ENCODE results near the gene NISCH.

The NISCH gene

DNA sequence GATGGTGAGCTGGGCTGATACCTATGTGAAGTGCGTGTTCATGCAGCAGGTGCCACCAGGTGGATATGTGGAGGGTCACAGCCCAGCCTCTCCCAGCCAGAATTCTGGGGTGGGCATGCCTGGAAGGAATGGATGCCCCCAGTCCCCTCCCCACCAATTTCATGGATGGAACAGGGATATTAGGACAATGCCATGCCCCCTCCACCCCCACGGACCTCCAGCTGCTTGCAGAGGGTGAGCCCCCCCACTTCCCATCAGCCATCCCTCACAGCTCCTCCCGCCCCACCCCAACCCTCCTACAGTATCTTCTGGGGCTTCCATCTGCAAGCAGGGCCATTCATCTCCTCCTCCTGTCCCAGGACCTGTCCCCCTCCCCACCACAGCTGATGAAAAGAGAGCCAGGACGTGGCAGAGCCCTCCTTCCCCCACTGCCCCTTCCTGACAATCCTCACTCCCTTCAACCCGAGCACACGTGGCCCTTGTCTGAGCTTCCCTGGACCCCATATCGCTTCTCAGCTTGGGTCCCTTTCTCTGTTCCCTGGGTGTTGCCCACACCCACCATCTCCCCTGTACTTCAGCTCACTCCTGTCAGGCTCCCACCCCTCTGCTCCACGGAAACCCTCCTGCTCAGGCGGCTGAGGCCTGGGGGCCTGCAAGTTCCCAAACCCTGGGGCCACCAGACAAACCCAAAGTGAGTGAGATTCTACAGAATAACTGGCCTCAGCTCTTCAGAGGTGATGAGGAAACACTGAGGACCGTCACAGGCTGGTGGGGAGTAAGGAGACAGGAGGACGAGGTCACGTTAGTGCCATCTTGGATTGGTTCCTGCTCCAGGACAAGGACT is 7.7 kb upstream of the NISCH start:
- no peak for DNase-seq

DNA sequence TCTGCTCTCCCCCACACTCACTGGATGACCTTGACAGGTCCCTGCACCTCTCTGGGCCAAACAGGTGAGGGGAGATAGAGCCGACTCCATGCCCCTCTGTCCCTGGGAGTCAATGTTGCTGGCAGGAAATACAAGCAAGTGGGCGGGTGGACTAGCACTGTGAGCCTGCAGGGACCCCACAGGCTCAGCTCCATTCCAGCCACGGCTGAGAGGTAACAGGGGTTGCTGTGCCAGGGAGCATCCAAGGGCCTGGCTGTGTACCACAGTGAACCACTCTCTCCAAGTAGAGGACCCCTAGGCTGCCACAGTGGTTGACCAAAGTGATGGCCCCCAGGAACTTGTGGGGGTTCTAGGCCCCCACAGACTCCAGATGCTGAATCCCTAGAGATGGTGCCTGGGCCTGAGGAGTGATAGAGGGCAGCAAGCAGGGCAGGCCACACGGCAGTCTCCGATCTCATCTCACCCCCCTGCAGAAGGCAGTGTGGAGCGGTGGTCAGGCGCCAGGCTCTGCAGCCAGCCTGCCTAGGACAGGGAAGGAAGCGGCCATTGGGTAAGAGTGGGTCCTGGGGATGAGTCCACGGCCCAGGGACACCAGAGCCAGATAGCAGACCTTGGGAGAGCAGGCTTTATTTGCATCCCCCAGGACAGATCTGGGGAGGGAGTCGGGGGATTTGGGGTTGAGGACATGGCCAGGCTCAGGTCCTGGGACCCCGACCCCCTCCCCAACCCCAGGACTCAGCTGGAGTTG is 4.7 kb upstream of the NISCH start:
- DNase-seq, result no peak

- DNase-seq, result no peak
Observed at GRCh38 chr3:52451237-52452083, 3.9 kb upstream of the NISCH start.

DNA sequence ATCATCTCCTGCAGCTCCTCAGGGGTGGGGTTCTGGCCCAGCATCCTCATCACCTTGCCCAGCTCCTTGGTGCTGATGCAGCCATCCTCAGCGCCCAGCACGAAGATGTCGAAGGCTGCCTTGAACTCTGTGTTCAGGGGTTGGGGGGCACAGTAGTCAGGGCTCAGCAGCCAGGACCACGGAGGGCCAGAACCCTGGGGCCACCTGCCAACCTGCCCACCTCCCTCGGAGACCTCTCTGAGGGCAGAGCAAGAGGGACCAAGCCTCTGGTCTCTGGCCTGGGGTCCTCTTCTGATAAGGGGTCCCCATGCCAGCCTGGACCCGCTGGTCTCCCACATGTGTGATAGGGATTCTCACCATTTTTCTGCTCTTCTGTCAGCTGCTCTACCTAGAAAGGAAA is 3.3 kb upstream of the NISCH start:
- DNase-seq, result no peak

DNA sequence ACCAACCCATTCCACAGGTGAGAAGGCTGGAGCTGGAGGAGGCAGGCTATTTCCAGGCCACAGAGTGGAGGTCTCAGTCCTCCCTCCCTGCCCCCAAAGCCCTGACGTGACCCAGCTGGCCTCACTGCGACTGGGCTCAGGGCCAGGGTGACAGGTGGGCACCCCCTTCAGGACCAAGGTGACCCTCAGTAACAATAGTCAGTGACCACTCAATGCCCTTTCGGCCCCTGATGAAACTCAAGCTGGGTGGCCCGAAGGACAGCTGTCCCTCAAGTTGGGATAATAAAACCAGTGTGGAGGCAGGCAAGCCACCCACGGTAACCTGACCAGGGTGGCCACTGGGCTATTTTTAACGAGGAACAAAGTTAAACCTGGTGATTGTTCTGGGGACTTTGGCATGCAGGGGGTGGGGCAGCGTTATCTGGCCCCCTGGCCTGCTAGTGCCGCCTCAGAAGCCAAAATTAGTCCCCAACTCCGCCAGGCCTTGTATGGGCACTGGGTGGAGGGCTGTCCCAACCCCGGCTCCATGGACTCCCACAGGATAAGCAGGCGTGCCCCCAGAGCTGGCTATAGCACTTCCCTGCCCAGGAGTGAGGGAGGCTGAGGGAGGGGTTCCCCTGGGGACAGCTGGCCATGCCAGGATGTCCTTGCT is 2.7 kb upstream of the NISCH start:
- DNase-seq, result peak in 1 of 2 experiments; percentile 8

GRCh38 chr3:52453496-52454249 is 1.7 kb upstream of the NISCH start, which contains the start of gene TNNC1:
TSS of gene TNNC1 (minus strand) at chr3:52454041. CDS start at chr3:52454015, 26 bp downstream.
- DNase-seq, result no peak

DNA sequence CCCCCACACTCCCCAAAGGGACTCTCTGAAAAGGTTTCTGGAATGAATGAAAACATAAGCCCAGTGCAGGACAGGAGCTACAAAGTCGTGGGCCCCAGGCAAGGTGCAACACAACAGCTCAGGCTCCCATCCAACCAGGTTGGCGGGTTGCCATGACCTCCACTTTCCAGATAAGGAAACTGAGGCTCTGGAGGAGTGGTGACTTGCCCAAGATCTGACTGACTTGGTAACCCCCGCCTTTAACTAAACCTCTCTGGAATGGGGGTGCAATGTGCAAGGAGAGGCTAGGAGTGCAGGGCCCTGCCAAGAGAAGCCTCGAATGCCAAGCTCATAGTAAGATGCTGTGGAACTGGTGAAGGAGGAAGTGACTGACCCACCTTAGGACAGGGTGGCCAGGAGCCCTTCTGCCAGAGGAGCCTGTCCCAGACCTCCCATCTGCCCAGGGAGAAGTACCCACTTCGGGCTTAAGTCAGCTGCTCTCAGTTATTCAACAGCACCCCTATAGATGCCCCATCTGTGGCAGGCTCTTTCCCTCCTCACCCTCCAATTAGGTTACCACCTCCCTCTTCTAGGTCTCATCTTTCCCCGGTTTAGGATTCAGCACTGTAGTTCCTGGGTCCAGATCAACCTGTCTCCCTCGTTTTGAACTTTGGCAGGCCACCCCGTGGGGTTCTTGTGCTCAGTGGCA is 1.0 kb upstream of the NISCH start:
- no peak for DNase-seq

- no peak for DNase-seq
Observed at GRCh38 chr3:52454938-52455282, 494 bp upstream of the NISCH start.

DNA sequence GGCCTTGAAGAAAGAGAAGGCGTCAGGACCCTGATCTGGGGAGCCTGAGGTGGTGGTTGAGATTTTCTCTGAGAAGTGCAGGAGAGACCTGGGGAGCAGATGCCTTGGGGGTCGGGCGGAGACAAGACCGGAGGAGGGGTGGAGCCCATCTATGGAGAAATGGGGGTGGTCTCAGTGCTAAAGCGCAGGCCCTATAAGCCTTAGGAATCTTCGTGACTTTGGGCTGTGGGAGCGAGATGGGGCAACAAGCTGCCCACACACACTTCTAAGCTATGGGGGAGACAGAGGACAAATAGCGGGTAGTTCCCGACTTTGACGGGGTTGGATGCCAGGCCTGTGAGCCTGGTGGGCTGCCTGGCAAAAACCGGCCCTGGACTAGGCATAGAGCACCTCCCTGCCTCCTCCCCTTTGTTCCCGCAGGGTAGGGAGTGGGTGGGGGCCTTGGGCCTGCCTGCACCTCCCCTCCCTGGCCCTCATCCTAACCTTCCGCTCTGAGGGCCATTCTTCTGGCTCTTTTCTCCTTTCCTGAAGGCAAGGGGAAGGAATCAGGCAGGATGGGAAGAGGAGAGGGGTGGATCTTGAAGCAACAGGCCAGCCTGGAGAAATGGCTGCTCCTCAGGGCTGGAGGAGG is 880 bp downstream of the NISCH start:
- no peak for DNase-seq

DNA sequence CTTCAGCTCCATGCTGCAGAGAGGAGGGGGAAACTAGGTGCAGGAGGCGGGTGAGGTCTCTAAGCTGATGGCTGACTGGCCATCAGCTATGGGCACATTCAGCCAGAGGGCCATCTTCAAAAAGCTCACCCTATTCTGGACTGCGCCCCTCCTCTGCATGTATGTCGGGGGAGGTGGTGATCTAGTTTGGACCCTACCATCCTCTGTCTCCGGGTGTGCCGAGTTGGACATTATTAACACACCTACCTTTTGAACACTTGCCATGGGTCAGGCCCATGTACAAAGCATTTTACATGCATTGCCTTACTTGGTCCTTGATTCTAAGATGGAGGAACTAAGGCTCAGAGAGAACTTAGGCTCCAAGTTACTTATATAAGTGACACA is 1.4 kb downstream of the NISCH start:
- DNase-seq, result no peak

GRCh38 chr3:52458031-52458760 is 2.8 kb downstream of the NISCH start:
- DNase-seq, result no peak

- no peak for DNase-seq
Observed at GRCh38 chr3:52458770-52459545, 3.6 kb downstream of the NISCH start.

- no peak for DNase-seq
Observed at GRCh38 chr3:52461874-52462273, 6.5 kb downstream of the NISCH start.

- DNase-seq, result no peak
Observed at GRCh38 chr3:52463416-52463815, 8.0 kb downstream of the NISCH start.

DNA sequence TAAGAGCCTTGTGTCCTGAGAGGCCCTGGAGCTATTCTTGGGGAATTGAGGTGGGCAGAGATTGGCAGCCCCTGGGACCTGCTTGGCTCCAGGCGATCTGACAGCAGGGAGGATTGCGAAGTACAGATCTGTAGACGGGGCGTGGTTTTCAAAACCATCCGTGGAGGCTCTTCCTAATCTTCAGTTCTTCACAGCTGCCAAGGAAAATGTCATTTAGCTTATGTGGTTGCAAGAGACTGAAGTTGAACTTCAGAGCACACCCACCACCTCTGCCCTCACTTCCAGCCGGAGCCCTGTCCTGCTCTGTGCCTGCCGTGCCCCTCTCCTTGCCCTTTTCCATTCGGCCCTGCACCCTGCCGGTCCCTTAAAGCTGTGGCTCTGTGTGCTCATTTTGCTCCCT is 12.9 kb downstream of the NISCH start:
- DNase-seq, result no peak

DNA sequence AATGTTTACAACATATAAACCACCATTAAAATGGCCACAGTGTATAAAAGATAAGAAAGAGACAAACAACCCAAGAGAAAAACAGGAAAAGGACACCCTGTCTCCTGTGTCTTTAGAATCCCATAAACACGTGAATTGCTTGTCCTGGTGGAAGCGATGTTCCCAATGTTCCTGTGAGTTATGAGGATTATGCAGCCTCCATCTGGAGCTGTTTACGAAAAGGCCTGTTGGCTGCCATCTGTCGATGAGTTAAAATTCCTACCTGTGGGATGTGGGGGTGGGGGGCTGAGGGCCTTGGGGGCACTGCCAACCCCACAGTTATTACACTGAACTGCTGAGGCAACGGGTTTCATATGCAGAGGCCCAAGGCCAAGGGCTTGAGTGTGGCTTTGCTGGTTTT is 13.6 kb downstream of the NISCH start:
- DNase-seq, result no peak

DNA sequence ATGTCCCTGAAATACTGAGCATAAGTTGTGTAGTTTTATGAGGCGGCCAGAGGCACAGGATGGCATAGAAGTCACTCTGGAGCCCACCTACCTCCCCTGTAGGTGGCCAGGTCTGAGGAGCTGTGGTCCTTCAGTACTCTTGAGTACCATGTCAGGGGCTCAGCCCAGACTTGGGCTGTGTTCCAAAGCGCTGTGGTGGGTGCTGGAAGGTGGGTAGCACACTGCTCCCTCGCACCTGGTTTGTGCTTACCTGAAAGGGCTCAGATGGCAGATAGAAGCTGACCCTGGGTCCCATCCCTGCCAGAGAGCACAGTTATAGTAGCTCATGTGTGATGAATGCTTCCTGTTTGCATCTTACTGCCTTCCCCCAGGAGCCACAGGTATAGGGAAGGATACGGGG is 15.5 kb downstream of the NISCH start:
- DNase-seq, result no peak

- no peak for DNase-seq
Observed at GRCh38 chr3:52471371-52472238, 16.2 kb downstream of the NISCH start.
